ENCODE results near the gene ADAM11. TPM values are rescaled to one million over a fixed set of nuclear protein-coding genes. Genes with fewer than 3 reads are reported as not detected.
A peak's percentile ranks its signal among the peaks of the same experiment; 100 is the strongest.

Gene ADAM11
- total RNA-seq, 1 donor from 2014 or later: 0.41 TPM

GRCh38 chr17:44775136-44775837 lies 16.5 kb downstream of the ADAM11 start:
- intact Hi-C loops (cut with DNase I): loop anchor here (5.0 kb wide), 1 partner anchor 92 kb away; no protein-coding TSS in a partner anchor
- ATAC-seq: peak; percentile 97
- H3K4me1 ChIP-seq: peaks cover 29% of the 10 kb centered on the region
- peaks cover 38% of the 10 kb centered on the region for H3K27me3 ChIP-seq (ENCODE audit: low read depth)
- H3K4me3 ChIP-seq: peak overlapping the region; percentile 77
- DNase-seq: peak; percentile 98
- no peak overlapping the region for H3K27ac ChIP-seq
- H3K9me3 ChIP-seq: no peaks in the 10 kb centered on the region
- no peaks in the 10 kb centered on the region for H3K36me3 ChIP-seq
- peak; percentile 11 for TF ChIP-seq CTCF (IDR thresholded peaks at IDR 0.05)

- Histone ChIP-seq H3K9me3 (no peaks in the 10 kb centered on the region), H3K27me3 (ENCODE audit: low read depth) (peaks cover 36% of the 10 kb centered on the region), H3K36me3 (no peaks in the 10 kb centered on the region), H3K27ac (no peak overlapping the region), H3K4me3 (peak overlapping the region; percentile 77), H3K4me1 (peaks cover 31% of the 10 kb centered on the region)
- peak; percentile 33 to 48 for ATAC-seq
- TF ChIP-seq CTCF (IDR thresholded peaks at IDR 0.05): no peak
- intact Hi-C loops (cut with DNase I): loop anchor here (5.0 kb wide), 1 partner anchor 91 kb away; no protein-coding TSS in a partner anchor
- DNase-seq: peak; percentile 72
Observed at GRCh38 chr17:44775838-44776621, 17.2 kb downstream of the ADAM11 start.

GRCh38 chr17:44776628-44777393 lies 18.0 kb downstream of the ADAM11 start:
- Histone ChIP-seq H3K27me3 (ENCODE audit: low read depth) (peaks cover 30% of the 10 kb centered on the region), H3K27ac (no peak overlapping the region), H3K9me3 (no peaks in the 10 kb centered on the region), H3K4me3 (no peak overlapping the region), H3K4me1 (peaks cover 39% of the 10 kb centered on the region), H3K36me3 (no peaks in the 10 kb centered on the region)
- intact Hi-C loops (cut with DNase I): loop anchor here (5.0 kb wide), 1 partner anchor 90 kb away; no protein-coding TSS in a partner anchor
- no peak for DNase-seq
- TF ChIP-seq CTCF (IDR thresholded peaks at IDR 0.05): no peak
- no peak for ATAC-seq

GRCh38 chr17:44777394-44778348 lies 18.9 kb downstream of the ADAM11 start:
- Histone ChIP-seq H3K4me3 (no peak overlapping the region), H3K27me3 (ENCODE audit: low read depth) (peaks cover 23% of the 10 kb centered on the region), H3K27ac (no peak overlapping the region), H3K4me1 (peaks cover 42% of the 10 kb centered on the region), H3K36me3 (no peaks in the 10 kb centered on the region), H3K9me3 (no peaks in the 10 kb centered on the region)
- no peak for TF ChIP-seq CTCF (IDR thresholded peaks at IDR 0.05)
- intact Hi-C loops (cut with DNase I): loop anchor here (5.0 kb wide), 1 partner anchor 90 kb away; no protein-coding TSS in a partner anchor
- ATAC-seq (no peak), DNase-seq (no peak)

Measured in lower lobe of right lung (tissue), 2 donors.